ENCODE data around the gene TBX1.

TBX1 gene

GRCh38 chr22:19801340-19802000 is 40.9 kb downstream of the TBX1 start:
- DNase-seq = no peak

- no peak for DNase-seq
These were observed 41.7 kb downstream of the TBX1 start for GRCh38 chr22:19802001-19802893.

- no peak for DNase-seq
These were observed 42.5 kb downstream of the TBX1 start for GRCh38 chr22:19802894-19803735.

- DNase-seq = no peak
These were observed 43.2 kb downstream of the TBX1 start for GRCh38 chr22:19803736-19804267.

GRCh38 chr22:19805821-19806212 is 45.2 kb downstream of the TBX1 start:
- DNase-seq = no peak

- DNase-seq = no peak
These were observed 45.9 kb downstream of the TBX1 start for GRCh38 chr22:19806213-19807160.

- no peak for DNase-seq
These were observed 46.8 kb downstream of the TBX1 start for GRCh38 chr22:19807161-19807913.

GRCh38 chr22:19807914-19808872 is 47.6 kb downstream of the TBX1 start:
- no peak for DNase-seq

GRCh38 chr22:19808873-19809478 is 48.4 kb downstream of the TBX1 start:
- DNase-seq = no peak

GRCh38 chr22:19809741-19810140 is 49.2 kb downstream of the TBX1 start:
- no peak for DNase-seq

- no peak for DNase-seq
These were observed 50.0 kb downstream of the TBX1 start for GRCh38 chr22:19810381-19811201.

- no peak for DNase-seq
These were observed 50.6 kb downstream of the TBX1 start for GRCh38 chr22:19811211-19811621.

- no peak for DNase-seq
These were observed 51.5 kb downstream of the TBX1 start for GRCh38 chr22:19811811-19812771.

GRCh38 chr22:19812910-19813309 is 52.3 kb downstream of the TBX1 start:
- no peak for DNase-seq

- no peak for DNase-seq
These were observed 53.9 kb downstream of the TBX1 start for GRCh38 chr22:19814428-19814827.

- no peak for DNase-seq
These were observed 54.7 kb downstream of the TBX1 start for GRCh38 chr22:19815093-19815822.
